GM12874 (cell line): ENCODE data around the gene PTX4.

ENCODE experiments used
- TF ChIP-seq, protein P1 (sequence below): IDR thresholded peaks from 2 replicates; pipeline ENCODE4 v1.5.1; 2011; ENCODE audit warnings: low read depth, mild to moderate bottlenecking, control low read depth, low read length, moderate library complexity; ENCODE audit not compliant: insufficient read depth

Gene PTX4

DNA sequence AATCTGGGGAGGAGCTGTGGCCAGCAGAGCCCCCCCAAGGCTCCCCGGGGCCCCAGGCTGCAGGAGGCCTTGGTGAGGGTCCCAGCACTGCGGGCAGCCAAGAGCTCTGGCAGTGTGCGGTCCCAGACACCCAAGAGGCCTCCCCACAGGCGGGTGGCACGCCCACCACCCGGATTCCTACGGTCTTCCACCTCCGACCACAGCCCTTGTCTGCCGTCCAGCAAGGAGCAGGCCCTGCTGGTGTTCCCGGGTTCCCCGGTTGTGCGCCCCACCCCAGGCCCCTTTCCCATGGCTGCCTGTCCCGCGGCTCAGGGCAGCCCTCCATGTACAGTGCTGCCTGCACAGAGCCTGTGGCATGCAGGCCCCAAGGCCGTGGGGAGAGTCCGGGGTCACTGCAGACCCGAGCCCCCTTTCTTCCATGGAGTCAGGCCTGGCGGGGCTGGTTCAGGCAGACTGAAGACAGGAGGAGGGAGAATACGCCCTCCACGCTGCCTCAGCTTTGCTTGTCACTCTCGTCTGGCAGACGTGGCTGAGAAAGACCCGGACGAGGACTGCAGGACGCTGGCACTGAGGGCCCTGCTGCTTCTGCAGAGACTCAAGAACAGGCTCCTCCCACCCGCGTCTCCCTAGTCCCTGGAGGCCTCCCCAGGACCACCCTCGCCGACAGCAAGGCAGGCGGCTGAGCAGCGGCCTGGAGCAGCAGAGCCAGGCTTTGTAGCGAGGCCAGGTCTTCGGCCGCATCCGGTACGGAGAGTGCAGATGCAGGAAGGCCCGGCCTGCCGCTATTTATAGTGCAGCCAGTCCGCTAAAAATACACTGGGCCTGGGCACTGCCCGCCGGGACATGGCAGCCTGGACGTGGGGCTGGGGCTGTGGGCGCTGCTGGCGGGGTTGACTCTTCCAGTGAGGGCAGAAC, 20.8 kb upstream of the PTX4 start:
- TF ChIP-seq, protein P1, sequence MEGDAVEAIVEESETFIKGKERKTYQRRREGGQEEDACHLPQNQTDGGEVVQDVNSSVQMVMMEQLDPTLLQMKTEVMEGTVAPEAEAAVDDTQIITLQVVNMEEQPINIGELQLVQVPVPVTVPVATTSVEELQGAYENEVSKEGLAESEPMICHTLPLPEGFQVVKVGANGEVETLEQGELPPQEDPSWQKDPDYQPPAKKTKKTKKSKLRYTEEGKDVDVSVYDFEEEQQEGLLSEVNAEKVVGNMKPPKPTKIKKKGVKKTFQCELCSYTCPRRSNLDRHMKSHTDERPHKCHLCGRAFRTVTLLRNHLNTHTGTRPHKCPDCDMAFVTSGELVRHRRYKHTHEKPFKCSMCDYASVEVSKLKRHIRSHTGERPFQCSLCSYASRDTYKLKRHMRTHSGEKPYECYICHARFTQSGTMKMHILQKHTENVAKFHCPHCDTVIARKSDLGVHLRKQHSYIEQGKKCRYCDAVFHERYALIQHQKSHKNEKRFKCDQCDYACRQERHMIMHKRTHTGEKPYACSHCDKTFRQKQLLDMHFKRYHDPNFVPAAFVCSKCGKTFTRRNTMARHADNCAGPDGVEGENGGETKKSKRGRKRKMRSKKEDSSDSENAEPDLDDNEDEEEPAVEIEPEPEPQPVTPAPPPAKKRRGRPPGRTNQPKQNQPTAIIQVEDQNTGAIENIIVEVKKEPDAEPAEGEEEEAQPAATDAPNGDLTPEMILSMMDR, result no peak

DNA sequence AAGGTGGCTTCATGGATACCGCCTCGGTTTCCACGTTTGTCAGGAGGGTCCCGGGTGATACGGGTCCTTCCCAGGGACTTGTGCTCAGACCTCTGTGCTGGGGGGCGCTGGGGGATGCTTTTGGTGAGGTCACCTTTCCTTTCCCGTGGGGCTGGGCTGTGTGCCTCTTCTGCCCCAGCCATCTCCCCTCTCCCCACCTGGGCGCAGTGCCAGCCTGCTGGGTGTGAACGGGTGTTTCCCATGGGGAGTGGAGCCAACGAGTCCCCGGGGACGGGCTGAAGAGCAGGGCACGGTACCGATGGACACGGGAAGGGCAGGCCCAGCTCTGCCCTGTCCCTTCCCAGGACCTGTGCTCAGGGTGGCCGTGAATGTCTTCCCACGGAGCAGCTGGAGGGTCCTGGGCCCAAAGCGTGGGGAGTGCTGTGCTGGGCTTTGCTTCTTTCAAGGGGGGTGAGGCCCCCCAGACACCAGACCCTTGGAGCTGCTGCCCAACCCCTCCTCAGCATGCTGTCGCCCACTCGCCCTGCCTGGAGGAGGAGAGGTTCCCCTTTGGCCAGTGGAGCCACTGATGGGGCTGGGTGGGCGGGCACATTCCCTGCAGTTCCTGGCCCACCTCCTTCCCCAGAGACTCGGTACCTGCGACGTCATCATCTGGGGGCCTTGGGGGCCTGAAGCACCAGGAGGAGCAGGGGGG, 19.9 kb upstream of the PTX4 start:
- TF ChIP-seq, protein P1, result no peak

DNA sequence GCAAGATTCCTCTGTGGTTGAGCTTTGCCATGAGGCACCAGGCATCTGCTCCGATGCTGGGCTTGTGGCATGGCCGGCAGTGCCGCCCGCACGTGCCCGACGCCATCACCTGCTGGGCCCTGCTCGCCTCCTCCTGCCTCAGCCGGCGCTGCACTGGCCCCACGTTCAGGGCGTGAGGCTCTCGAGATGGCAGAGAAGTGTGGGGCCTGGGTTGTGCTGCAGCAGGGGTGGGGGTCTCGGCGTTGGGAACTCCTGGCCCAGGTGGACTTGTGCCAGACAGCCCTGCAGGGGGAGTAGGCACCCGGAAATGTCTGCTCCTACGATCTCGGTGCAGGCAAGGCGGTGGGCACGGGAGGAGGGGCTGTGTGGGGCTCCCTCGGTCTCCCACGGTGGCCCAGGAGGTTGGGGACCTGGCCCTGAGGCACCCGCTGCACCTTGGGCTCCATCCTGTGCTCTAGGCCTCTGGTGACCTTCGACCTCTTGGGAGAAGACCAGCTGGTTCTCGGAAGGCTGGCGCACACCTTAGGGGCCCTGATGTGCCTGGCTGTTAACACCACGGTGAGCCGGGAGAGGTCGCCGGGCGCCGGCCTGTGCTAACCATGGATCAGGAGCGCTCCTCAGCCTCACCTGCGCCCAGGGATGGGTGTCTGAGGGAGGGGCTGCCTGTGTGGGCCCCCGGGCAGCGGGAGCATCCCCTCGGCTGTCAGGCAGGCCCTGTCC, 17.9 kb upstream of the PTX4 start:
- TF ChIP-seq, protein P1, result no peak

DNA sequence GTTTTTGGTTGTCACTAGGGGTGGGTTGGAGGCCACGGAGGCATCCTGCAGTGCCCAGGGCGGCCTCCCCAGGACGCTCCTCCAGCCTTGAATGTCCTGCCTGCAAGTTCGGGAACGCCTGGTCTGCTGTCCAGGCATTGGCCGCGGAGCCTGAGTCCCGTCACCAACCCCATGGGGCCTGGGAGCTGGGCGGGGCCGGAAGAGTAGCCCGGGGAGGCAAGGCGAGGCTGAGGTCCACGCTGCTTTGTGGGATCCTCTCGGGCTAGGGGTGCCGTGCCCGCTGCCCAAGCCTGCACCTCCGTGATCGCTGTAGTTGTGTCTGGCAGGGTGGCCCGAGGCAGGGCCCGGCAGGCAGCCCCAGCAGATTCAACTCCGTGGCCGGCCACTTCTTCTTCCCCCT, 17.2 kb upstream of the PTX4 start:
- TF ChIP-seq, protein P1, result no peak

DNA sequence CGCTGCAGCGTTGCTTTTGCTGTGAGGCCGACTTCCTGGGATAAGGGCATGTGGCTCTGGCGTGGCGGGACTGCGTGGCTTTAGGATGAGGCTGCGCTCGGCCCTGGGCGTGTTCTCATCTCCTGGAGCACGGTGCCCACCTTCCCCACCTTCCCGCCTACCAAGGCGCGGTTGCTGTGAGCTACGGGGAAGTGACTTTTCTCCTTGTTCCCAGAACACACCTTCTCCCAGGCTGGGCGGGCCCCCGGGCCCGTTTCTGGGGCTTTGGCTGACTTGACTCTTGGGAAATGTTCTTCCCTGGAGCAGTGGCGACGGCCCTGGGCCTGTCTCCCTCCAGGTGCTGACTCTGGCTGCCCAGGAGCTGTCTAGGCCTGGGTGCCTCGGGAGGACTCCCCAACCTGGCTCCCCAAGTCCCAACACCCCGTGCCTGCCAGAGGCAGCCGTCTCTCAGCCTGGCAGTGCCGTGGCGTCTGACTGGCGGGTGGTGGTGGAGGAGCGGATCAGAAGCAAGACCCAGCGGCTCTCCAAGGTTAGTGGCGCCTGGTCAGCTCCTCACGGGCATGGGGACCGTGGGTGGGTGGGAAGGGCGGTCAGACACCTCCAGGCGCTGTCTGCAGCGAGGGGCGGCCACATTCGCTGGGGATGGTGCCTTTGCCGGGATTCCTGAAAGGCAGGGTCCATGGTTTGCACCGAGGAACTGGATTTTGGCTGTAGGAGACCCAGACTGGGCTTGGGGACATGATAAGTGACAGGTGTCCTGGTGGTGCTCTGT, 16.5 kb upstream of the PTX4 start:
- TF ChIP-seq, protein P1, result no peak

DNA sequence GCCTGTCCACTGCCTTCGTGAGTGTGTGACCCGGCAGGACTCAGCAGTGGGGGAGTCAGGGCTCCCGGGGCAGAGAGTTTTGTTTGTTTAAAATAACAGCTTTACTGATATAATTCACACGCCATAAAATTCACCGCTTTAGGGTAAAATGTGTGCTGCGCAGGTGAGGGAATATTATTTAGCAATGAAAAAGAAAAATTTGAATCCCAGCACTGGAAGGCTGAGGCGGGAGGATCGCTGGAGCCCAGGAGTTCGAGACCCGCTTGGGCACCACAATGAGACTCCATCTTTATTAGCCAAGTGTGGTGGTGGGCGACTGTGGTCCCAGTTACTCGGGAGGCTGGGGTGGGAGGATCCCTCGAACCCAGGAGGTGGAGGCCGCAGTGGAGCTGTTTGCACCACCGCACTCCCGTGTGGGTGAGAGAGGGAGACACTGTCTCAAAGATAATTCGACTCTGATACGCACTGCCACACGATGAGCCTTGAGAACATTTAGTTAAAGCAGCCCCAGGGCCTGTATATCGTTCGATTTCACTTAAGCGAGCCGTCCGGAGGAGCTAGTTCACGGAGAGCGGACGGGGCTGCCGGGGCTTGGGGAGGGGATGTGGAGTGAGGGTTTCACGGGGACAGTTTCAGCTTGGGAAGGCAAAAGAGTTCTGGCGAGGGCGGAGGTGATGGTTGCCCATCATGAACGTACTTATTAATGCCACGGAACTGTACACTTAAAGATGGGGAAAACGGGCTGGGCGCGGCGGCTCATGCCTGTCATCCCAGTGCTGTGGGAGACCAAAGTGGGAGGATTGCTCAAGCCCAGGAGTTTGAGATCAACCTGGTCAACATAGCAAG, 14.6 kb upstream of the PTX4 start:
- TF ChIP-seq, protein P1, result no peak
